Endothelial cell of umbilical vein (primary cell): ENCODE measurements around the gene MYRFL. TPM values are rescaled to one million over a fixed set of nuclear protein-coding genes. Genes with fewer than 3 reads are reported as not detected.
"Not testable (repeated sequence)": the region's sequence is repeated elsewhere in the genome, so short reads cannot be mapped to it uniquely, and the experiment has no call there.

ENCODE experiments used
- BruUV-seq: library from RNA; stranded (reverse); fragments of 400-500 nt; replicated peaks from 2 replicates; lab custom pipeline; 2021; lab: Mats Ljungman, UMichigan
- CTCF ChIA-PET: fragments of 300-600, 350-600 bp; sonication (Branson Sonifier 250); formaldehyde crosslinking; loops from one replicate; lab custom pipeline; 2021; ENCODE audit warnings: antibody characterized with exemption, inconsistent platforms; lab: Charles Lee
- POLR2A ChIA-PET: fragments of 300-600, 350-600 bp; sonication (Branson Sonifier 250); formaldehyde crosslinking; loops from one replicate; lab custom pipeline; 2021; ENCODE audit warnings: antibody characterized with exemption, inconsistent platforms; lab: Charles Lee
- DNase-seq: peaks from one replicate; pipeline ENCODE4 v3.0.0-alpha.2; 2011; ENCODE audit warnings: low read depth, low spot score
- FAIRE-seq: peaks from 2 replicates; lab custom pipeline; 2011; peaks lifted over from hg19 to GRCh38; lab: Jason Lieb, UNC
- H2AFZ ChIP-seq: 2 replicates; pipeline ENCODE4 v1.6.0; 2012; ENCODE audit warnings: low read depth, low read length, control low read depth, inconsistent platforms
- H3K27ac ChIP-seq: 2 replicates; pipeline ENCODE4 v1.5.1; 2011; ENCODE audit warnings: low read depth, mild to moderate bottlenecking, control low read depth, low read length, moderate library complexity; ENCODE audit not compliant: insufficient read depth
- H3K27me3 ChIP-seq, 2 experiments: 2 replicates each; pipeline versions ENCODE4 v1.6.0 to v1.6.1; 2011; ENCODE audit warnings: low read length in 2 of 2, mixed read lengths in 1 of 2; ENCODE audit not compliant: control insufficient read depth in 2 of 2, insufficient read depth in 2 of 2
- H3K36me3 ChIP-seq, 2 experiments: 2 replicates in 1 of 2; 3 replicates in 1 of 2; pipeline ENCODE4 v1.5.1; 2011; ENCODE audit warnings: low read length in 2 of 2, mild to moderate bottlenecking in 1 of 2, moderate library complexity in 1 of 2; ENCODE audit not compliant: control insufficient read depth in 2 of 2, insufficient read depth in 2 of 2; ENCODE audit errors: extremely low read depth in 1 of 2
- H3K4me1 ChIP-seq: 3 replicates; pipeline ENCODE4 v1.5.1; 2011; ENCODE audit warnings: mild to moderate bottlenecking, low read length; ENCODE audit not compliant: control insufficient read depth, insufficient read depth; ENCODE audit errors: extremely low read depth
- H3K4me2 ChIP-seq: 2 replicates; pipeline ENCODE4 v1.6.1; 2011; ENCODE audit warnings: low read length, control low read depth, mixed read lengths; ENCODE audit not compliant: insufficient read depth
- H3K4me3 ChIP-seq, 3 experiments: fragments of 200-600 bp in 1 of 3; sonication (generic), shearing (Covaris generic) in 1 of 3; replicated peaks in 1 of 3; 2 replicates each; pipeline ENCODE4 v1.5.1; 2011 to 2016; ENCODE audit warnings: control low read depth in 3 of 3, low read length in 3 of 3, mild to moderate bottlenecking in 2 of 3, inconsistent platforms in 1 of 3, low read depth in 1 of 3, moderate library complexity in 1 of 3; ENCODE audit not compliant: insufficient read depth in 1 of 3
- H3K79me2 ChIP-seq: 2 replicates; pipeline ENCODE4 v1.6.0; 2012; ENCODE audit warnings: low read length, inconsistent platforms; ENCODE audit not compliant: control insufficient read depth, insufficient read depth
- H3K9ac ChIP-seq: replicated peaks from 2 replicates; pipeline ENCODE3; 2011; ENCODE audit warnings: low read length, control low read depth; ENCODE audit not compliant: insufficient read depth; ENCODE audit errors: extremely low read depth
- H3K9me1 ChIP-seq: replicated peaks from 3 replicates; pipeline ENCODE4 v1.6.0; 2011; ENCODE audit warnings: mild to moderate bottlenecking, low read length; ENCODE audit not compliant: control insufficient read depth, insufficient read depth; ENCODE audit errors: extremely low read depth
- H3K9me3 ChIP-seq: replicated peaks from 2 replicates; pipeline ENCODE4 v1.5.1; 2012; ENCODE audit warnings: low read length, inconsistent platforms; ENCODE audit not compliant: control insufficient read depth, insufficient read depth
- H4K20me1 ChIP-seq: replicated peaks from 2 replicates; pipeline ENCODE3; 2011; ENCODE audit warnings: mild to moderate bottlenecking, low read length; ENCODE audit not compliant: control insufficient read depth, insufficient read depth; ENCODE audit errors: extremely low read depth
- EZH2 ChIP-seq: IDR thresholded peaks from 2 replicates; pipeline ENCODE4 v1.6.1; 2012; ENCODE audit warnings: borderline replicate concordance, low read depth, mild to moderate bottlenecking, moderate library complexity, low read length, inconsistent platforms; ENCODE audit not compliant: severe bottlenecking
- FOS ChIP-seq: IDR thresholded peaks from 2 replicates; pipeline ENCODE4 v1.6.1; 2011; ENCODE audit warnings: mild to moderate bottlenecking, low read length, moderate library complexity, borderline replicate concordance; ENCODE audit not compliant: insufficient read depth
- GATA2 ChIP-seq: IDR thresholded peaks from 2 replicates; pipeline ENCODE4 v1.7.0; 2011; ENCODE audit warnings: low read depth, mild to moderate bottlenecking, moderate library complexity, mixed read lengths, low read length; ENCODE audit not compliant: insufficient read length, insufficient read depth
- JUN ChIP-seq: IDR thresholded peaks from 2 replicates; pipeline ENCODE4 v1.6.1; 2011; ENCODE audit warnings: borderline replicate concordance, low read depth; ENCODE audit not compliant: insufficient read length, insufficient read depth
- MYC ChIP-seq: IDR thresholded peaks from one replicate; pipeline ENCODE4 v1.6.1; 2011; ENCODE audit warnings: mild to moderate bottlenecking, low read depth, low read length
- POLR2A ChIP-seq: IDR thresholded peaks from 2 replicates; pipeline ENCODE4 v1.6.1; 2012; ENCODE audit warnings: low read depth, mild to moderate bottlenecking, control low read depth, low read length
- POLR2AphosphoS5 ChIP-seq: IDR thresholded peaks from 2 replicates; pipeline ENCODE4 v1.6.1; 2012; ENCODE audit warnings: low read depth, mild to moderate bottlenecking, control low read depth, low read length, moderate library complexity; ENCODE audit not compliant: insufficient read depth
- dilution Hi-C: fragments of 300-500 bp; cut with MboI; formaldehyde crosslinking; loops from one replicate; pipeline ENCODE4 v1.15.0; 2019; ENCODE audit warnings: low sequenced_read_pairs; ENCODE audit not compliant: extremely low pct_ligation_motif_present
- intact Hi-C: fragments of 100-400 bp; cut with micrococcal nuclease; formaldehyde crosslinking; loops from one replicate; pipeline ENCODE4 v1.10.0; 2022
- polyA plus RNA-seq, 4 experiments: library from polyadenylated mRNA; depleted of rRNA in 3 of 4; stranded (reverse) in 3 of 4; unstranded in 1 of 4; fragments of >200 nt; gene quantifications; 2 replicates each; pipeline versions ENCODE4 v1.2.1 to v1.2.3, GENCODE V29; 2011 to 2012; ENCODE audit warnings: missing spikeins in 1 of 4
- total RNA-seq: library from RNA; stranded (reverse); gene quantifications from 2 replicates; pipeline ENCODE4 v1.2.3, GENCODE V29; 2021
- TF ChIP-seq, protein P1 (sequence below), 2 donors: IDR thresholded peaks; 1 replicate in 1 of 2; 2 replicates in 1 of 2; pipeline ENCODE4 v1.5.1; 2011; ENCODE audit warnings: low read length in 2 of 2, mild to moderate bottlenecking in 2 of 2, moderate library complexity in 2 of 2, control low read depth in 1 of 2, inconsistent platforms in 1 of 2, low read depth in 1 of 2; ENCODE audit not compliant: insufficient read depth in 1 of 2; ENCODE audit errors: extremely low read depth in 1 of 2
- TF ChIP-seq, protein P2 (sequence below): IDR thresholded peaks from 2 replicates; pipeline ENCODE4 v1.6.1; 2011; ENCODE audit not compliant: insufficient read depth, insufficient read length

Gene MYRFL
- total and polyA plus RNA-seq, 2 donors (not counting 3 experiments of a cell fraction or from before 2014, with no cell fraction given), result not detected

DNA sequence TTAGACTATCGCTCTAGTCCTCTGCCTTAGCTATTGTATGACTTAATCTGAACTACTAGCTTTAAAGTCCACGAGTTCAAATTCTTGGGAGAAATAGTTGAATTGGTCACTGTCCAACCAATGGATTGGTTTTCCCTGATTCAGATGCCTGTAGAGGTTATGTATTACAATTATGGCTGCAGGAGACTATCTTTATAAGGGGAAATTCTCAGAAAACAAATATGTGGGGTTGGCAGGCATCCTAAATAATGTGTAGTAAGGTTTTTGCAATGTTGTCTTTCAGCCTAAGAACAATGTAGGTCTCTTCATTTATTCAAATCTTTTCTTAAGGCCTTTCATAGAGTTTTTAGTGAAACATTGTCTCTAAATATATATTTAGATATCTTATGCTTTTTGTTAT lies 26.9 kb downstream of the MYRFL start:
- Histone ChIP-seq H3K9ac (no peak overlapping the region), H2AFZ (no peak overlapping the region), H3K27me3 (no peaks in the 10 kb centered on the region), H4K20me1 (no peaks in the 10 kb centered on the region), H3K79me2 (no peaks in the 10 kb centered on the region), H3K4me3 (no peak overlapping the region), H3K4me2 (no peak overlapping the region), H3K4me1 (no peaks in the 10 kb centered on the region), H3K9me3 (no peaks in the 10 kb centered on the region), H3K9me1 (no peaks in the 10 kb centered on the region), H3K27ac (no peak overlapping the region), H3K36me3 (no peaks in the 10 kb centered on the region)
- BruUV-seq, result no TSS peak
- no peak for DNase-seq
- intact Hi-C loops, result no loop called here
- CTCF ChIA-PET, result interaction anchor here (0.6 to 1.2 kb wide), 2 partner anchors 27 to 1587 kb away, joined by 3 read pairs; no protein-coding TSS in a partner anchor
- TF ChIP-seq, protein P1, sequence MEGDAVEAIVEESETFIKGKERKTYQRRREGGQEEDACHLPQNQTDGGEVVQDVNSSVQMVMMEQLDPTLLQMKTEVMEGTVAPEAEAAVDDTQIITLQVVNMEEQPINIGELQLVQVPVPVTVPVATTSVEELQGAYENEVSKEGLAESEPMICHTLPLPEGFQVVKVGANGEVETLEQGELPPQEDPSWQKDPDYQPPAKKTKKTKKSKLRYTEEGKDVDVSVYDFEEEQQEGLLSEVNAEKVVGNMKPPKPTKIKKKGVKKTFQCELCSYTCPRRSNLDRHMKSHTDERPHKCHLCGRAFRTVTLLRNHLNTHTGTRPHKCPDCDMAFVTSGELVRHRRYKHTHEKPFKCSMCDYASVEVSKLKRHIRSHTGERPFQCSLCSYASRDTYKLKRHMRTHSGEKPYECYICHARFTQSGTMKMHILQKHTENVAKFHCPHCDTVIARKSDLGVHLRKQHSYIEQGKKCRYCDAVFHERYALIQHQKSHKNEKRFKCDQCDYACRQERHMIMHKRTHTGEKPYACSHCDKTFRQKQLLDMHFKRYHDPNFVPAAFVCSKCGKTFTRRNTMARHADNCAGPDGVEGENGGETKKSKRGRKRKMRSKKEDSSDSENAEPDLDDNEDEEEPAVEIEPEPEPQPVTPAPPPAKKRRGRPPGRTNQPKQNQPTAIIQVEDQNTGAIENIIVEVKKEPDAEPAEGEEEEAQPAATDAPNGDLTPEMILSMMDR (IDR thresholded peaks at IDR 0.05; ENCODE audit: extremely low read depth in 1 of 2, insufficient read depth in 1 of 2, low read depth in 1 of 2, low read length in 2 of 2), result no peak
- TF ChIP-seq MYC, result no peak
- no peak for TF ChIP-seq JUN
- no peak for TF ChIP-seq GATA2
- TF ChIP-seq FOS, result no peak
- no peak for TF ChIP-seq POLR2AphosphoS5
- TF ChIP-seq, protein P2, sequence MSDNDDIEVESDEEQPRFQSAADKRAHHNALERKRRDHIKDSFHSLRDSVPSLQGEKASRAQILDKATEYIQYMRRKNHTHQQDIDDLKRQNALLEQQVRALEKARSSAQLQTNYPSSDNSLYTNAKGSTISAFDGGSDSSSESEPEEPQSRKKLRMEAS, result no peak
- TF ChIP-seq POLR2A, result no peak
- no peak for TF ChIP-seq EZH2
- POLR2A ChIA-PET, result no interaction called here
- FAIRE-seq, result no peak
- dilution Hi-C loops, result no loop called here

DNA sequence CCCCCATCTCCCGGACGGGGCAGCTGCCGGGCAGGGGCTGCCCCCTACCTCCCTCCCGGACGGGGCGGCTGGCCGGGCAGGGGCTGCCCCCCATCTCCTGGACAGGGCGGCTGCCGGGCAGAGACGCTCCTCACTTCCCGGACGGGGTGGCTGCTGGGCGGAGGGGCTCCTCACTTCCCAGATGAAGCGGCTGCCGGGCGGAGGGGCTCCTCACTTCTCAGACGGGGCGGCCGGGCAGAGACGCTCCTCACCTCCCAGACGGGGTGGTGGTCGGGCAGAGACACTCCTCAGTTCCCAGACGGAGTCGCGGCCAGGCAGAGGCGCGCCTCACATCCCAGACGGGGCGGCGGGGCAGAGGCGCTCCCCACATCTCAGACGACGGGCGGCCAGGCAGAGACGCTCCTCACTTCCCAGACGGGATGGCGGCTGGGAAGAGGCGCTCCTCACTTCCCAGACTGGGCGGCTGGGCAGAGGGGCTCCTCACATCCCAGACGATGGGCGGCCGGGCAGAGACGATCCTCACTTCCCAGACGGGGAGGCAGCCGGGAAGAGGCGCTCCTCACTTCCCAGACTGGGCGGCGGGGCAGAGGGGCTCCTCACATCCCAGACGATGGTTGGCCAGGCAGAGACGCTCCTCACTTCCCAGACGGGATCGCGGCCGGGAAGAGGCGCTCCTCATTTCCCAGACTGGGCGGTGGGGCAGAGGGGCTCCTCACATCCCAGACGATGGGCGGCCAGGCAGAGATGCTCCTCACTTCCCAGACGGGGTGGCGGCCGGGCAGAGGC lies 28.3 kb downstream of the MYRFL start:
- BruUV-seq, DNase-seq, H3K9ac ChIP-seq, CTCF ChIA-PET, H3K9me1 ChIP-seq, H3K36me3 ChIP-seq, H3K27ac ChIP-seq, H3K79me2 ChIP-seq, H2AFZ ChIP-seq, FAIRE-seq, H3K4me1 ChIP-seq, intact Hi-C loops, H3K27me3 ChIP-seq, H4K20me1 ChIP-seq, H3K4me2 ChIP-seq, H3K4me3 ChIP-seq, dilution Hi-C loops, H3K9me3 ChIP-seq, POLR2A ChIA-PET: not testable (repeated sequence)
